ENCODE results near the gene TMEM63A. TPM values are rescaled to one million over a fixed set of nuclear protein-coding genes. Genes with fewer than 3 reads are reported as not detected.
A peak's percentile ranks its signal among the peaks of the same experiment; 100 is the strongest.

The TMEM63A gene
- total and polyA plus RNA-seq, 2 donors (not counting 3 experiments of a cell fraction or from before 2014, with no cell fraction given), result 28.7 to 41.4 TPM

DNA sequence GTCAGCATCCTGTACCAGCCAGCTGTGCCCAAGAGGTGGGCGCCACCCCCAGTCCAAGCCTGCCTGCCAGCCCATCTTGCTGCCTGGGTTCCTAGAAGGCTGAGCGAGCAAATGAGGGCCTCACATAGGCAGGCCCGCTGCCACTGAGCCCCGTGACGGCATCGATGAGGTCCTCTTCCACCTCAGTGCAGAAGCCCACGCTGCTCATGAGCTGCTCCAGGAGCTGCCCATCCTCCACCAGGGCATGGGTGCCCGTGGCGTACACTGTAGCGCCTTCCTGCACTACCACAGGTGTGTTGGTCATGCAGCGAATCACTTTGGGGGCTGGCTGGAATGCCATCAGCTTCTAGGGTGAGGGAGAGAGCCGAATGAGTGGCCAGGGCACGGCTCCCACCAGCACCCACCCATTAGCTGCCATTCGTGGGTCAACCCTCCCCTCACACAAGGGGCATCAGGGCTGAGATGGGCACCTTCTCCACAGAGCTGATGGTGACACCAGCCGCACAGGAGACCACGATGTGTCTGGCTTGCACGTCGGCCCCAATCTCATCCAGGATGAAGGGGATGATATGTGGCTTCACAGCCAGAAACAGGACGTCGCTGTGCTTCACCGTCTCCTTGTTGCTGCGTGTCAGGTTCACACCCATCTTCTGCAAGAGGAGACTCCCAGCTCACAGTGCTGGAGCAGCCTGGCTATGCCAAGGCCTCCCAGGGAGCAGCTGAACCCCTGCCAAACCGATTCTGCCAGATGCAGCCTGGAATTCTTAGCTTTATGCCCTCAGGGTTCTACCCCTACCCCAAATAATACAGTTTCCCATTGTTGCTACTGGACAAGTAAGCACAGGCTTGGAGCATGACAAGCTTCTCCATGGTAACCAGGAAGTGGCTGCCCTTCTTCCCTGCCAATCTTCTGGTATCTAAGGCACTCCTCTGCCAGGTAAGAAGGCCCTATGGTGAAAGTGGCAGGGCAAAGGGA is 39.8 kb upstream of the TMEM63A start:
- ChIA-PET POLR2A (interaction anchor here (0.6 kb wide), 1 partner anchor 301 kb away, joined by 3 read pairs; no protein-coding TSS in a partner anchor), CTCF (interaction anchor here (1.0 to 1.6 kb wide), 2 partner anchors 9 to 447 kb away, joined by 3 to 5 read pairs; no protein-coding TSS in a partner anchor)
- FAIRE-seq (no peak), DNase-seq (ENCODE audit: low read depth, low spot score) (no peak)
- Histone ChIP-seq H3K9me3 (replicated peaks; ENCODE audit: control insufficient read depth, insufficient read depth, low read length) (no peaks in the 10 kb centered on the region), H2AFZ (ENCODE audit: low read depth, low read length) (no peak overlapping the region), H3K4me3 (replicated peaks in 1 of 3; ENCODE audit: insufficient read depth in 1 of 3, low read depth in 1 of 3, low read length in 3 of 3) (no peak overlapping the region), H3K9me1 (replicated peaks; ENCODE audit: control insufficient read depth, extremely low read depth, insufficient read depth, low read length) (no peaks in the 10 kb centered on the region), H3K27me3 (ENCODE audit: control insufficient read depth in 2 of 2, insufficient read depth in 2 of 2, low read length in 2 of 2) (no peaks in the 10 kb centered on the region), H3K36me3 (ENCODE audit: control insufficient read depth in 2 of 2, extremely low read depth in 1 of 2, insufficient read depth in 2 of 2, low read length in 2 of 2) (peaks cover 2 to 10% of the 10 kb centered on the region in 2 experiments), H3K9ac (replicated peaks; ENCODE audit: extremely low read depth, insufficient read depth, low read length) (no peak overlapping the region), H3K27ac (ENCODE audit: insufficient read depth, low read depth, low read length) (no peak overlapping the region), H3K4me1 (ENCODE audit: control insufficient read depth, extremely low read depth, insufficient read depth, low read length) (peaks cover 19% of the 10 kb centered on the region), H3K4me2 (ENCODE audit: insufficient read depth, low read length) (no peak overlapping the region), H3K79me2 (ENCODE audit: control insufficient read depth, insufficient read depth, low read length) (peaks cover 22% of the 10 kb centered on the region), H4K20me1 (replicated peaks; ENCODE audit: control insufficient read depth, extremely low read depth, insufficient read depth, low read length) (no peaks in the 10 kb centered on the region)
- no peak for TF ChIP-seq JUN (IDR thresholded peaks at IDR 0.05; ENCODE audit: borderline replicate concordance, insufficient read depth, insufficient read length, low read depth)
- peak; percentile 15 for TF ChIP-seq POLR2A (IDR thresholded peaks at IDR 0.05; ENCODE audit: low read depth, low read length)
- intact Hi-C loops (cut with micrococcal nuclease), result loop anchor here (5.0 kb wide), 1 partner anchor 140 kb away; the partner anchor contains the start of gene H3-3A
- dilution Hi-C loops (cut with MboI; ENCODE audit: extremely low pct_ligation_motif_present, low sequenced_read_pairs), result no loop called here
- BruUV-seq (replicated peaks), result no TSS peak

DNA sequence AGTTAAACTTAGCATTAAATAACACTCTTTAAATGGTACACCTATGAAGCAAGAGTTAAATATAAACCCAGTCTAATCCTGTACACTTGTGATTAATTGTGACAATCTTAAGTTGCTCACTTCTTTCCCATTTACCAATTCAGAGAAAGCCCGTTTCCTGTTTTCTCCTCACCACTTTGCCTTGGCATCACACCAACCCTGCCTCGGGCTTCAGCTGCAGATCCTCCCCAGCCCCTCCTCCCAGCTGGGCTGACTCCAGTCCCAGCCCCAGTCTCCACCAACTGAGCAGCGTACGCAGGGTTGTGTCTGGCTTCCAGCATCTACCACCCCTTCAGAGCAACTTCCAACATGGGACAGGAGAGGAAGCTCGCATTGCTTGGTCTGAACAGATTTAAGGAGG is 37.7 kb upstream of the TMEM63A start:
- Histone ChIP-seq H3K27me3 (ENCODE audit: control insufficient read depth in 2 of 2, insufficient read depth in 2 of 2, low read length in 2 of 2) (no peaks in the 10 kb centered on the region), H3K27ac (ENCODE audit: insufficient read depth, low read depth, low read length) (peak overlapping the region; percentile 25), H3K4me3 (replicated peaks in 1 of 3; ENCODE audit: insufficient read depth in 1 of 3, low read depth in 1 of 3, low read length in 3 of 3) (no peak overlapping the region), H3K4me2 (ENCODE audit: insufficient read depth, low read length) (peak overlapping the region; percentile 33), H2AFZ (ENCODE audit: low read depth, low read length) (no peak overlapping the region), H3K9ac (replicated peaks; ENCODE audit: extremely low read depth, insufficient read depth, low read length) (no peak overlapping the region), H4K20me1 (replicated peaks; ENCODE audit: control insufficient read depth, extremely low read depth, insufficient read depth, low read length) (no peaks in the 10 kb centered on the region), H3K9me3 (replicated peaks; ENCODE audit: control insufficient read depth, insufficient read depth, low read length) (no peaks in the 10 kb centered on the region), H3K36me3 (ENCODE audit: control insufficient read depth in 2 of 2, extremely low read depth in 1 of 2, insufficient read depth in 2 of 2, low read length in 2 of 2) (peaks cover 2 to 16% of the 10 kb centered on the region in 2 experiments), H3K4me1 (ENCODE audit: control insufficient read depth, extremely low read depth, insufficient read depth, low read length) (peaks cover 19% of the 10 kb centered on the region), H3K9me1 (replicated peaks; ENCODE audit: control insufficient read depth, extremely low read depth, insufficient read depth, low read length) (no peaks in the 10 kb centered on the region), H3K79me2 (ENCODE audit: control insufficient read depth, insufficient read depth, low read length) (peaks cover 22% of the 10 kb centered on the region)
- intact Hi-C loops (cut with micrococcal nuclease) (loop anchor here (1.0 to 5.0 kb wide), 2 partner anchors 42 to 142 kb away; partner anchors contain the start of gene H3-3A), dilution Hi-C loops (cut with MboI; ENCODE audit: extremely low pct_ligation_motif_present, low sequenced_read_pairs) (no loop called here)
- DNase-seq (ENCODE audit: low read depth, low spot score) (peak; percentile 95), FAIRE-seq (peak; percentile 91)
- ChIA-PET CTCF (interaction anchor here (1.0 to 2.2 kb wide), 7 partner anchors 9 to 445 kb away, joined by 3 to 12 read pairs (median 4); partner anchors contain the start of gene SRP9), POLR2A (interaction anchor here (0.8 kb wide), 1 partner anchor 50 kb away, joined by 3 read pairs; no protein-coding TSS in a partner anchor)
- TF ChIP-seq GATA2 (IDR thresholded peaks at IDR 0.05; ENCODE audit: insufficient read depth, insufficient read length, low read depth, low read length), result no peak
- no peak for TF ChIP-seq JUN (IDR thresholded peaks at IDR 0.05; ENCODE audit: borderline replicate concordance, insufficient read depth, insufficient read length, low read depth)
- no peak for TF ChIP-seq POLR2AphosphoS5 (IDR thresholded peaks at IDR 0.05; ENCODE audit: insufficient read depth, low read depth, low read length)
- TF ChIP-seq, protein P1, sequence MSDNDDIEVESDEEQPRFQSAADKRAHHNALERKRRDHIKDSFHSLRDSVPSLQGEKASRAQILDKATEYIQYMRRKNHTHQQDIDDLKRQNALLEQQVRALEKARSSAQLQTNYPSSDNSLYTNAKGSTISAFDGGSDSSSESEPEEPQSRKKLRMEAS (IDR thresholded peaks at IDR 0.05; ENCODE audit: insufficient read depth, insufficient read length), result no peak
- TF ChIP-seq POLR2A (IDR thresholded peaks at IDR 0.05; ENCODE audit: low read depth, low read length), result peak; percentile 14
- TF ChIP-seq FOS (IDR thresholded peaks at IDR 0.05; ENCODE audit: borderline replicate concordance, insufficient read depth, low read length), result no peak
- no peak for TF ChIP-seq CTCF (IDR thresholded peaks at IDR 0.05; ENCODE audit: extremely low read depth in 1 of 2, insufficient read depth in 1 of 2, low read depth in 1 of 2, low read length in 2 of 2)
- TF ChIP-seq MYC (IDR thresholded peaks at IDR 0.05; ENCODE audit: low read depth, low read length), result no peak
- no TSS peak for BruUV-seq (replicated peaks)

All from endothelial cell of umbilical vein (primary cell).